Naive thymus-derived CD8-positive, alpha-beta T cell (primary cell): Measurements from ENCODE around the gene PER1. TPM values are rescaled to one million over a fixed set of nuclear protein-coding genes. Genes with fewer than 3 reads are reported as not detected.
"Not testable (repeated sequence)": the region's sequence is repeated elsewhere in the genome, so short reads cannot be mapped to it uniquely, and the experiment has no call there.

Experiments used
- ATAC-seq, 2 donors: fragments of 150-1000 bp; cut with Tn5 transposase in 1 of 2; sonication (Bioruptor Pico), chemical (Tn5 transposase) in 1 of 2; 1 replicate in 1 of 2; 2 replicates in 1 of 2; pipeline ENCODE4 v1.10.0; 2021; ENCODE audit warnings: mild to moderate bottlenecking in 2 of 2, moderate library complexity in 2 of 2
- POLR2A ChIA-PET: fragments of 350-600 bp; sonication (Branson Sonifier 250); formaldehyde crosslinking; loops from one replicate; lab custom pipeline; 2021; ENCODE audit warnings: antibody characterized with exemption; lab: Charles Lee
- DNase-seq, 10 donors: peaks; one replicate each; pipeline versions ENCODE4 v3.0.0 to v3.0.0-alpha.2; 2020 to 2022
- H3K27ac Mint-ChIP-seq, 10 donors: one replicate each; pipeline ENCODE4 v1.8.0; 2020 to 2022; ENCODE audit warnings: mild to moderate bottlenecking in 10 of 10, mixed read lengths in 10 of 10, moderate library complexity in 4 of 10, inconsistent platforms in 1 of 10
- H3K27me3 Mint-ChIP-seq, 5 donors: one replicate each; pipeline ENCODE4 v1.8.0; 2021 to 2022; ENCODE audit warnings: mixed read lengths in 5 of 5
- H3K36me3 Mint-ChIP-seq, 3 donors: one replicate each; pipeline ENCODE4 v1.8.0; 2020 to 2022; ENCODE audit warnings: mixed read lengths in 3 of 3, mild to moderate bottlenecking in 2 of 3, inconsistent platforms in 1 of 3
- H3K4me1 Mint-ChIP-seq, 4 donors: one replicate each; pipeline ENCODE4 v1.8.0; 2021 to 2022; ENCODE audit warnings: mixed read lengths in 4 of 4
- H3K4me3 Mint-ChIP-seq, 10 donors: one replicate each; pipeline ENCODE4 v1.8.0; 2020 to 2022; ENCODE audit warnings: mild to moderate bottlenecking in 10 of 10, mixed read lengths in 10 of 10, moderate library complexity in 6 of 10, inconsistent platforms in 1 of 10
- H3K9me3 Mint-ChIP-seq, 9 donors: one replicate each; pipeline ENCODE4 v1.8.0; 2020 to 2022; ENCODE audit warnings: mixed read lengths in 9 of 9, mild to moderate bottlenecking in 3 of 9, inconsistent platforms in 1 of 9, moderate library complexity in 1 of 9
- polyA plus RNA-seq, 3 donors: library from polyadenylated mRNA; unstranded; fragments of 300-500 nt; fragmentation: Illumina TruSeq; gene quantifications; one replicate each; pipeline ENCODE4 v1.2.3, GENCODE V29; 2021
- total RNA-seq, 8 experiments: library from RNA in 2 of 8; stranded (reverse) in 2 of 8; gene quantifications; one replicate each; pipeline ENCODE4 v1.2.3 and lab custom pipeline; 2021 to 2026

The PER1 gene
- total and polyA plus RNA-seq, 5 experiments from 2014 or later = 6.1 to 153 (median 11.4) TPM

- peak within 1 kb of the TSS; percentile 91 to 100 (median 97) for H3K27ac Mint-ChIP-seq
- peaks cover 12 to 56% (median 35%) of the 10 kb centered on the region in 5 donors for H3K27me3 Mint-ChIP-seq
- ATAC-seq (peak in 1 of 2 donors; percentile 1), DNase-seq (peak in 2 of 10 donors; percentile 19 to 62)
- H3K36me3 Mint-ChIP-seq = peaks cover 0 to 3% (median 3%) of the 10 kb centered on the region in 3 donors
- peaks cover 41 to 53% (median 49%) of the 10 kb centered on the region in 4 donors for H3K4me1 Mint-ChIP-seq
- POLR2A ChIA-PET = interaction anchor here (0.7 to 3.5 kb wide), 15 partner anchors 9 to 431 kb away, joined by 3 to 71 read pairs (median 12); partner anchors contain the start of genes BORCS6, CTC1, PFAS and SLC25A35
- peaks cover 0 to 13% (median 0%) of the 10 kb centered on the region in 9 donors for H3K9me3 Mint-ChIP-seq
- peak within 1 kb of the TSS; percentile 92 to 98 (median 94) for H3K4me3 Mint-ChIP-seq
These were observed 34.0 kb downstream of the PER1 start, which contains the start of gene ALOXE3 for GRCh38 chr17:8117980-8118768. ALOXE3 (minus strand) TSS chr17:8118514; CDS start chr17:8117990, 524 bp downstream.

- Mint-ChIP-seq H3K36me3 (peaks cover 0 to 3% (median 3%) of the 10 kb centered on the region in 3 donors), H3K27ac (peak overlapping the region in 4 of 10 donors; percentile 43 to 94 (median 71)), H3K27me3 (peaks cover 14 to 61% (median 33%) of the 10 kb centered on the region in 5 donors), H3K4me1 (peaks cover 37 to 46% (median 43%) of the 10 kb centered on the region in 4 donors), H3K9me3 (peaks cover 0 to 13% (median 0%) of the 10 kb centered on the region in 9 donors), H3K4me3 (peak overlapping the region; percentile 92 to 98 (median 94))
- DNase-seq (no peak), ATAC-seq (no peak)
- POLR2A ChIA-PET = interaction anchor here (1.3 to 3.5 kb wide), 3 partner anchors 8 to 71 kb away, joined by 3 to 64 read pairs (median 32); partner anchors contain the start of gene BORCS6
These were observed 34.7 kb downstream of the PER1 start for GRCh38 chr17:8117367-8117979.

- H3K27ac Mint-ChIP-seq = peak overlapping the region in 1 of 10 donors; percentile 65
- DNase-seq = peak in 1 of 10 donors; percentile 63
- peaks cover 0 to 3% (median 3%) of the 10 kb centered on the region in 3 donors for H3K36me3 Mint-ChIP-seq
- peaks cover 0 to 13% (median 0%) of the 10 kb centered on the region in 9 donors for H3K9me3 Mint-ChIP-seq
- H3K4me3 Mint-ChIP-seq = peak overlapping the region in 9 of 10 donors; percentile 16 to 97 (median 55)
- H3K4me1 Mint-ChIP-seq = peaks cover 37 to 42% (median 40%) of the 10 kb centered on the region in 4 donors
- peaks cover 14 to 60% (median 32%) of the 10 kb centered on the region in 5 donors for H3K27me3 Mint-ChIP-seq
- ATAC-seq = no peak
- POLR2A ChIA-PET = interaction anchor here (0.8 to 1.3 kb wide), 2 partner anchors 22 to 532 kb away, joined by 3 read pairs; no protein-coding TSS in a partner anchor
These were observed 35.4 kb downstream of the PER1 start for GRCh38 chr17:8116776-8117175.

- Mint-ChIP-seq H3K9me3 (no peaks in the 10 kb centered on the region), H3K4me3 (peak overlapping the region in 9 of 10 donors; percentile 15 to 65 (median 51)), H3K36me3 (no peaks in the 10 kb centered on the region), H3K4me1 (peaks cover 0 to 8% (median 6%) of the 10 kb centered on the region in 4 donors), H3K27ac (peak overlapping the region in 3 of 10 donors; percentile 25 to 52 (median 48)), H3K27me3 (peaks cover 13 to 36% (median 27%) of the 10 kb centered on the region in 5 donors)
- no peak for ATAC-seq
- peak in 1 of 10 donors; percentile 42 for DNase-seq
- POLR2A ChIA-PET = interaction anchor here (0.6 to 3.7 kb wide), 8 partner anchors 8 to 111 kb away, joined by 3 to 32 read pairs (median 4); partner anchors contain the start of genes ALOXE3 and HES7
These were observed 41.3 kb downstream of the PER1 start for GRCh38 chr17:8110907-8111306.

GRCh38 chr17:8110456-8110804, 41.8 kb downstream of the PER1 start:
- DNase-seq (no peak), ATAC-seq (no peak)
- H3K4me3 Mint-ChIP-seq = peak overlapping the region in 8 of 10 donors; percentile 8 to 65 (median 47)
- H3K27me3 Mint-ChIP-seq = peaks cover 13 to 31% (median 23%) of the 10 kb centered on the region in 5 donors
- POLR2A ChIA-PET = interaction anchor here (0.6 to 3.7 kb wide), 13 partner anchors 9 to 111 kb away, joined by 3 to 32 read pairs (median 4); partner anchors contain the start of genes ALOXE3 and HES7
- H3K27ac Mint-ChIP-seq = peak overlapping the region in 2 of 10 donors; percentile 65 to 79
- H3K36me3 Mint-ChIP-seq = no peaks in the 10 kb centered on the region
- peaks cover 0 to 8% (median 6%) of the 10 kb centered on the region in 4 donors for H3K4me1 Mint-ChIP-seq
- no peaks in the 10 kb centered on the region for H3K9me3 Mint-ChIP-seq

DNA sequence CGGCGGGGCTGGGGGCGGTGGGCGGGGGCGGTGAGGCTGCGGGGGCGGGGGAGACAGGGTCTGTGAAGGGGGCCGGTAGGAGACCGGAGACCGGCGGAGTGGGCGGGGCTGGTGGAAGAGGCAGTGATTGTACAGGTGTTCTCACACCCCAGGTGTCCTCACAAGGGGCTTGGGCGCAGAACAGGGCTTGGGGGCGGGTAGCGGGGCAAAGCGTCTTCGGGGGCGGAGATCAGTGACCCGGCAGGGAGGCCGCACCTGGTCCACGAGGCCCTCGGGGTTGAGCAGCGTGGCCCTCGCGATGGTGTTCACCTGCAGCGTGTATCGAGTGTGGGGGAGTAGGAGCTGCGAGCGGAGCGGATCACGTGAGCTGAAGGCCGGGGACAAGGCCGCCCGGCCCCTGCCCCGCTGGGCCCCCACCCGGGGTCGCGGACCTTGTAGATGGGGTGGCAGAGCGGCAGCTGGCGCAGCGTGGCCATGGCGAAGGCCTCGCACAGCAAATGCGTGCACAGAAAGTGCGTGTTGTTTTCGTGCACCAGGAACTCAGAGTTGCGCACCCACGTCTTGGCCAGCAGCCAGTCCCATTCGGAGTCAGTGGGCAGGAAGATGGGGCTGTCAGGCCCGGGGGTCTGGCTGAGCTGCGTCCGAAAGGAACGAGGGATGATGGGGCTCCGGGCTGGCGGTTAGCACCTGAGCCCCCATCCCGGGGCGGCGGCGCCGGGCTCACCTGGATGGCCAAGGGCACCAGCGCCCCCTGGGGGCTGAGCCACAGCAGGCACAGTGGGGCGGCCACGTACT, 42.3 kb downstream of the PER1 start:
- H3K4me1 Mint-ChIP-seq = peaks cover 0 to 8% (median 6%) of the 10 kb centered on the region in 4 donors
- POLR2A ChIA-PET = interaction anchor here (0.7 to 3.7 kb wide), 12 partner anchors 9 to 112 kb away, joined by 3 to 32 read pairs (median 4); partner anchors contain the start of genes ALOXE3 and HES7
- H3K9me3 Mint-ChIP-seq = no peaks in the 10 kb centered on the region
- H3K27ac Mint-ChIP-seq = peak overlapping the region in 6 of 10 donors; percentile 38 to 89 (median 69)
- ATAC-seq = peak; percentile 98 to 99
- H3K4me3 Mint-ChIP-seq = peak overlapping the region; percentile 36 to 84 (median 67)
- no peaks in the 10 kb centered on the region for H3K36me3 Mint-ChIP-seq
- DNase-seq = peak; percentile 72 to 94 (median 84)
- H3K27me3 Mint-ChIP-seq = peaks cover 8 to 25% (median 18%) of the 10 kb centered on the region in 5 donors

DNA sequence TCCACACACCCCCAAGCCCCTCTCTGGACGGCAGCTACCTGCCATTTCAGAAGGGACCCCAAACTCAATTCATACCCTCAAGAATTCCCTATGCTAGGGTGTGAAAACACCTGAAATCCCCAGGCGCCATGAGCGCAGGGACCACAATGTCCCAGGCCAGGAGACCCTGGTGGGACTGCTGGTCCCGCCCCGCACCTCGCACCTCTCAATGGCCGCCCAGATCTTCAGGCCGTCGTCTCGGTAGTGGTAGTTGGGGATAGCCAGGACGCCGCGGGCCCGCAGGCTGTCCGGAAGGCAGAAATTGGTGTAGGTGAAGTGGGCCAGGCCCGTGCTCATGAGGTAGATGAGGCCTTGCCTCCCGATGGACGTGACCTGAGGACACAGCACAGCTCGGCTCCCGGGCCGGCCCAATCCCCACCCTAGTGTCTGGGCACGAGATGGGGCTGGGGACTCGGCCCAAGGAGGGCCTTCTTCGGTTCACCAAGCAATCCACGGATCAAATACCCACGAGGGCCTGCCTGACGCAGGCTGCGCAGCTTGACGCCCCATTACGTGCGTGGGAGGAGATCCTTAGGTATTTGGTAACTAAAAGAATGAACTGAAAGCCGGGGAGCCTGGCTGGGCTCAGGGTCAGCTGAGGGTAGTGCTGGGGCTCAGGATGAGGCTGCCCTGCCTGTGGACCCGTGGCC, 43.1 kb downstream of the PER1 start:
- H3K4me1 Mint-ChIP-seq = peaks cover 0 to 8% (median 6%) of the 10 kb centered on the region in 4 donors
- peak overlapping the region in 7 of 10 donors; percentile 10 to 65 (median 36) for H3K4me3 Mint-ChIP-seq
- no peaks in the 10 kb centered on the region for H3K9me3 Mint-ChIP-seq
- peaks cover 4 to 18% (median 13%) of the 10 kb centered on the region in 5 donors for H3K27me3 Mint-ChIP-seq
- DNase-seq (no peak), ATAC-seq (no peak)
- no peaks in the 10 kb centered on the region for H3K36me3 Mint-ChIP-seq
- POLR2A ChIA-PET = interaction anchor here (0.8 to 3.7 kb wide), 9 partner anchors 9 to 48 kb away, joined by 3 to 32 read pairs (median 5); partner anchors contain the start of gene ALOXE3
- H3K27ac Mint-ChIP-seq = no peak overlapping the region

GRCh38 chr17:8106980-8107379, 45.2 kb downstream of the PER1 start:
- Mint-ChIP-seq H3K27ac (peak overlapping the region in 1 of 10 donors; percentile 61), H3K4me3 (peak overlapping the region in 1 of 10 donors; percentile 7)
- H3K36me3 Mint-ChIP-seq, DNase-seq, H3K4me1 Mint-ChIP-seq, H3K9me3 Mint-ChIP-seq, H3K27me3 Mint-ChIP-seq, ATAC-seq: not testable (repeated sequence)
- POLR2A ChIA-PET = interaction anchor here (0.6 to 0.7 kb wide), 2 partner anchors 13 to 22 kb away, joined by 3 to 4 read pairs; no protein-coding TSS in a partner anchor

- DNase-seq (no peak), ATAC-seq (no peak)
- Mint-ChIP-seq H3K9me3 (no peaks in the 10 kb centered on the region), H3K36me3 (no peaks in the 10 kb centered on the region), H3K4me1 (peaks cover 0 to 7% (median 5%) of the 10 kb centered on the region in 4 donors), H3K27me3 (peaks cover 0 to 5% (median 0%) of the 10 kb centered on the region in 5 donors), H3K27ac (peak overlapping the region in 1 of 10 donors; percentile 16), H3K4me3 (no peak overlapping the region)
- POLR2A ChIA-PET = no interaction called here
These were observed 46.2 kb downstream of the PER1 start for GRCh38 chr17:8105957-8106398.

- Mint-ChIP-seq H3K4me1 (peaks cover 0 to 5% (median 2%) of the 10 kb centered on the region in 4 donors), H3K9me3 (no peaks in the 10 kb centered on the region)
- no peak for ATAC-seq
These were observed 47.3 kb downstream of the PER1 start for GRCh38 chr17:8104911-8105310.

More at GRCh38 chr17:8104911-8105310, 47.3 kb downstream of the PER1 start:
- peaks cover 0 to 5% (median 0%) of the 10 kb centered on the region in 5 donors for H3K27me3 Mint-ChIP-seq
- no peaks in the 10 kb centered on the region for H3K36me3 Mint-ChIP-seq
- H3K4me3 Mint-ChIP-seq = no peak overlapping the region
- DNase-seq = no peak
- POLR2A ChIA-PET = interaction anchor here (1.2 kb wide), 1 partner anchor 10 kb away, joined by 4 read pairs; no protein-coding TSS in a partner anchor
- peak overlapping the region in 1 of 10 donors; percentile 6 for H3K27ac Mint-ChIP-seq
